Dendritic cell treated with granulocyte-macrophage colony-stimulating factor and Interleukin-4, amounts not matched to agents 40 ng/mL and 50 ng/mL, for 4 days (primary cell): ENCODE results near the gene RAB3IL1.

Source experiments
- H3K27ac Mint-ChIP-seq: one replicate; pipeline ENCODE4 v1.8.0; 2022; ENCODE audit warnings: mild to moderate bottlenecking, mixed read lengths
- H3K27me3 Mint-ChIP-seq: one replicate; pipeline ENCODE4 v1.8.0; 2022; ENCODE audit warnings: mild to moderate bottlenecking, mixed read lengths
- H3K36me3 Mint-ChIP-seq: one replicate; pipeline ENCODE4 v1.8.0; 2022; ENCODE audit warnings: low read depth, mixed read lengths
- H3K4me1 Mint-ChIP-seq: one replicate; pipeline ENCODE4 v1.8.0; 2022; ENCODE audit warnings: low read depth, mixed read lengths
- H3K4me3 Mint-ChIP-seq: one replicate; pipeline ENCODE4 v1.8.0; 2022; ENCODE audit warnings: mild to moderate bottlenecking, moderate library complexity, mixed read lengths
- H3K9me3 Mint-ChIP-seq: one replicate; pipeline ENCODE4 v1.8.0; 2022; ENCODE audit warnings: mixed read lengths
- intact Hi-C: fragments of 100-400 bp; cut with micrococcal nuclease; formaldehyde crosslinking; loops from one replicate; pipeline ENCODE4 v1.15.0; 2022

The RAB3IL1 gene

GRCh38 chr11:61860054-61860903, 57.1 kb downstream of the RAB3IL1 start:
- no peaks in the 10 kb centered on the region for H3K9me3 Mint-ChIP-seq
- no peak overlapping the region for H3K4me3 Mint-ChIP-seq
- H3K27ac Mint-ChIP-seq, result no peak overlapping the region
- intact Hi-C loops, result no loop called here
- H3K36me3 Mint-ChIP-seq, result peaks cover 99% of the 10 kb centered on the region
- no peaks in the 10 kb centered on the region for H3K4me1 Mint-ChIP-seq
- H3K27me3 Mint-ChIP-seq, result no peaks in the 10 kb centered on the region

GRCh38 chr11:61855939-61856680, 61.3 kb downstream of the RAB3IL1 start:
- no peaks in the 10 kb centered on the region for H3K4me1 Mint-ChIP-seq
- H3K36me3 Mint-ChIP-seq, result peaks cover 100% of the 10 kb centered on the region
- no peak overlapping the region for H3K27ac Mint-ChIP-seq
- H3K4me3 Mint-ChIP-seq, result no peak overlapping the region
- H3K27me3 Mint-ChIP-seq, result no peaks in the 10 kb centered on the region
- intact Hi-C loops, result no loop called here
- no peaks in the 10 kb centered on the region for H3K9me3 Mint-ChIP-seq

GRCh38 chr11:61854966-61855714, 62.2 kb downstream of the RAB3IL1 start:
- H3K27me3 Mint-ChIP-seq, result no peaks in the 10 kb centered on the region
- no peak overlapping the region for H3K4me3 Mint-ChIP-seq
- H3K27ac Mint-ChIP-seq, result no peak overlapping the region
- no peaks in the 10 kb centered on the region for H3K4me1 Mint-ChIP-seq
- intact Hi-C loops, result no loop called here
- no peaks in the 10 kb centered on the region for H3K9me3 Mint-ChIP-seq
- H3K36me3 Mint-ChIP-seq, result peaks cover 100% of the 10 kb centered on the region

GRCh38 chr11:61854206-61854895, 63.0 kb downstream of the RAB3IL1 start:
- peaks cover 100% of the 10 kb centered on the region for H3K36me3 Mint-ChIP-seq
- no peaks in the 10 kb centered on the region for H3K4me1 Mint-ChIP-seq
- H3K27me3 Mint-ChIP-seq, result no peaks in the 10 kb centered on the region
- intact Hi-C loops, result no loop called here
- H3K27ac Mint-ChIP-seq, result no peak overlapping the region
- H3K4me3 Mint-ChIP-seq, result no peak overlapping the region
- no peaks in the 10 kb centered on the region for H3K9me3 Mint-ChIP-seq

- Mint-ChIP-seq H3K4me1 (no peaks in the 10 kb centered on the region), H3K36me3 (peaks cover 100% of the 10 kb centered on the region), H3K27me3 (no peaks in the 10 kb centered on the region), H3K27ac (no peak overlapping the region), H3K9me3 (no peaks in the 10 kb centered on the region), H3K4me3 (no peak overlapping the region)
- intact Hi-C loops, result no loop called here
Observed at GRCh38 chr11:61853698-61854169, 63.6 kb downstream of the RAB3IL1 start.

GRCh38 chr11:61851900-61852295, 65.5 kb downstream of the RAB3IL1 start:
- H3K27ac Mint-ChIP-seq, result no peak overlapping the region
- H3K4me1 Mint-ChIP-seq, result no peaks in the 10 kb centered on the region
- no peaks in the 10 kb centered on the region for H3K9me3 Mint-ChIP-seq
- peaks cover 100% of the 10 kb centered on the region for H3K36me3 Mint-ChIP-seq
- intact Hi-C loops, result no loop called here
- no peaks in the 10 kb centered on the region for H3K27me3 Mint-ChIP-seq
- H3K4me3 Mint-ChIP-seq, result no peak overlapping the region

GRCh38 chr11:61851113-61851899, 66.1 kb downstream of the RAB3IL1 start:
- peaks cover 3% of the 10 kb centered on the region for H3K4me1 Mint-ChIP-seq
- H3K27ac Mint-ChIP-seq, result no peak overlapping the region
- H3K4me3 Mint-ChIP-seq, result no peak overlapping the region
- no peaks in the 10 kb centered on the region for H3K9me3 Mint-ChIP-seq
- peaks cover 100% of the 10 kb centered on the region for H3K36me3 Mint-ChIP-seq
- intact Hi-C loops, result no loop called here
- H3K27me3 Mint-ChIP-seq, result no peaks in the 10 kb centered on the region

GRCh38 chr11:61850687-61851086, 66.7 kb downstream of the RAB3IL1 start:
- no peaks in the 10 kb centered on the region for H3K27me3 Mint-ChIP-seq
- H3K4me1 Mint-ChIP-seq, result peaks cover 5% of the 10 kb centered on the region
- no peaks in the 10 kb centered on the region for H3K9me3 Mint-ChIP-seq
- H3K27ac Mint-ChIP-seq, result no peak overlapping the region
- peaks cover 100% of the 10 kb centered on the region for H3K36me3 Mint-ChIP-seq
- H3K4me3 Mint-ChIP-seq, result no peak overlapping the region
- intact Hi-C loops, result no loop called here

GRCh38 chr11:61848631-61849030, 68.7 kb downstream of the RAB3IL1 start:
- Mint-ChIP-seq H3K27me3 (no peaks in the 10 kb centered on the region), H3K4me1 (peaks cover 5% of the 10 kb centered on the region), H3K9me3 (no peaks in the 10 kb centered on the region), H3K4me3 (no peak overlapping the region), H3K27ac (no peak overlapping the region), H3K36me3 (peaks cover 100% of the 10 kb centered on the region)
- intact Hi-C loops, result no loop called here

- Mint-ChIP-seq H3K27ac (no peak overlapping the region), H3K9me3 (no peaks in the 10 kb centered on the region), H3K4me1 (peaks cover 5% of the 10 kb centered on the region), H3K4me3 (no peak overlapping the region), H3K27me3 (no peaks in the 10 kb centered on the region), H3K36me3 (peaks cover 100% of the 10 kb centered on the region)
- intact Hi-C loops, result no loop called here
Observed at GRCh38 chr11:61847914-61848581, 69.3 kb downstream of the RAB3IL1 start.
